ENCODE data around the gene MIPOL1.

MIPOL1 gene

GRCh38 chr14:37483672-37484071, 285.9 kb downstream of the MIPOL1 start (continued):
- TF ChIP-seq ZNF19 (tag by site-specific recombination; IDR thresholded peaks at IDR 0.05; ENCODE audit: low read depth) = no peak
- TF ChIP-seq IKZF3 (tag by site-specific recombination; IDR thresholded peaks at IDR 0.05) = no peak

GRCh38 chr14:37490607-37491006, 292.9 kb downstream of the MIPOL1 start:
- Histone ChIP-seq H3K4me3 (ENCODE audit: low read depth, low read length) (no peak overlapping the region), H3K27ac (ENCODE audit: extremely low read depth, low read depth, low read length) (no peak overlapping the region), H3K9me3 (ENCODE audit: control insufficient read depth, insufficient read depth, low read depth, low read length) (no peaks in the 10 kb centered on the region), H3K36me3 (ENCODE audit: control insufficient read depth in 2 of 2, insufficient read depth in 1 of 2, low read length in 2 of 2) (no peaks in the 10 kb centered on the region), H3K4me1 (ENCODE audit: control insufficient read depth, insufficient read depth, low read length) (no peaks in the 10 kb centered on the region)
- TF ChIP-seq ZBTB26 (tag by site-specific recombination; optimal IDR thresholded peaks at IDR 0.05) (no peak), ZBTB7A (tag by site-specific recombination; IDR thresholded peaks at IDR 0.05; ENCODE audit: low read depth) (no peak), ZNF184 (tag by site-specific recombination; IDR thresholded peaks at IDR 0.05) (no peak), AEBP2 (tag by site-specific recombination; IDR thresholded peaks at IDR 0.05; ENCODE audit: borderline replicate concordance) (no peak), ZFP69B (tag by site-specific recombination; IDR thresholded peaks at IDR 0.05) (no peak), ZNF585B (tag by site-specific recombination; IDR thresholded peaks at IDR 0.05) (no peak), ZXDB (tag by site-specific recombination; IDR thresholded peaks at IDR 0.05) (no peak), ZNF362 (tag by site-specific recombination; IDR thresholded peaks at IDR 0.05) (no peak), ZNF248 (tag by site-specific recombination; IDR thresholded peaks at IDR 0.05) (no peak), TCF7L2 (IDR thresholded peaks at IDR 0.05; ENCODE audit: borderline replicate concordance, low read depth, low read length) (no peak), SCRT2 (tag by site-specific recombination; IDR thresholded peaks at IDR 0.05) (no peak), REPIN1 (tag by site-specific recombination; IDR thresholded peaks at IDR 0.05; ENCODE audit: low read depth) (no peak), MEIS1 (CRISPR knock-in tag; IDR thresholded peaks at IDR 0.05; ENCODE audit: borderline replicate concordance) (no peak), MYNN (tag by site-specific recombination; IDR thresholded peaks at IDR 0.05; ENCODE audit: borderline replicate concordance) (no peak), ZNF830 (tag by site-specific recombination; IDR thresholded peaks at IDR 0.05; ENCODE audit: low read depth) (no peak), OVOL3 (tag by site-specific recombination; IDR thresholded peaks at IDR 0.05) (no peak)
- ChIA-PET POLR2A (no interaction called here), CTCF (no interaction called here)

GRCh38 chr14:37491076-37491475, 293.3 kb downstream of the MIPOL1 start:
- Histone ChIP-seq H3K9me3 (ENCODE audit: control insufficient read depth, insufficient read depth, low read depth, low read length) (no peaks in the 10 kb centered on the region), H3K27ac (ENCODE audit: extremely low read depth, low read depth, low read length) (no peak overlapping the region), H3K36me3 (ENCODE audit: control insufficient read depth in 2 of 2, insufficient read depth in 1 of 2, low read length in 2 of 2) (no peaks in the 10 kb centered on the region), H3K4me1 (ENCODE audit: control insufficient read depth, insufficient read depth, low read length) (no peaks in the 10 kb centered on the region), H3K4me3 (ENCODE audit: low read depth, low read length) (no peak overlapping the region)
- POLR2A ChIA-PET = no interaction called here
- CTCF ChIA-PET = no interaction called here
- TF ChIP-seq REST (tag by site-specific recombination; IDR thresholded peaks at IDR 0.05) = no peak
- no peak for TF ChIP-seq ZNF248 (tag by site-specific recombination; IDR thresholded peaks at IDR 0.05)
- no peak for TF ChIP-seq ZBTB10 (tag by site-specific recombination; IDR thresholded peaks at IDR 0.05)
- no peak for TF ChIP-seq TCF7L2 (IDR thresholded peaks at IDR 0.05; ENCODE audit: borderline replicate concordance, low read depth, low read length)
